Body of pancreas (tissue), 4 donors: ENCODE results near the gene CPT2. TPM values are rescaled to one million over a fixed set of nuclear protein-coding genes. Genes with fewer than 3 reads are reported as not detected.

Experiments used
- ATAC-seq: fragments of 150-250 bp; one replicate; pipeline ENCODE4 v1.9.1; 2016
- DNase-seq, 4 donors: peaks; one replicate each; pipeline ENCODE4 v3.0.0-alpha.2; 2019
- H3K27ac ChIP-seq, 4 donors: fragments of 200-600 bp; sonication (generic); 1 replicate in 3 of 4; 2 replicates in 1 of 4; pipeline versions ENCODE4 v1.5.1 to v1.6.1; 2016 to 2019; ENCODE audit warnings: mild to moderate bottlenecking in 1 of 4, mixed read lengths in 1 of 4, moderate library complexity in 1 of 4
- H3K27me3 ChIP-seq, 2 donors: fragments of 200-600 bp; sonication (generic); one replicate each; pipeline ENCODE4 v1.6.0; 2016; ENCODE audit warnings: mild to moderate bottlenecking in 1 of 2
- H3K36me3 ChIP-seq, 2 donors: fragments of 200-600 bp; sonication (generic); replicated peaks in 1 of 2; 2 replicates each; pipeline ENCODE4 v1.5.1; 2016; ENCODE audit warnings: low read depth in 2 of 2; ENCODE audit not compliant: insufficient read depth in 1 of 2
- H3K4me1 ChIP-seq: fragments of 200-600 bp; sonication (generic); one replicate; pipeline ENCODE4 v1.6.0; 2016
- H3K4me3 ChIP-seq, 2 donors: fragments of 200-600 bp; sonication (generic); 1 replicate in 1 of 2; 2 replicates in 1 of 2; pipeline ENCODE4 v1.5.1; 2016 to 2019
- H3K9me3 ChIP-seq, 3 donors: fragments of 200-600 bp; sonication (generic); 1 replicate in 2 of 3; 2 replicates in 1 of 3; pipeline ENCODE4 v1.5.1; 2016
- POLR2A ChIP-seq, 3 donors: fragments of 450-650 bp; IDR thresholded peaks; one replicate each; pipeline ENCODE4 v1.6.1; 2016; ENCODE audit warnings: antibody characterized with exemption in 3 of 3, mild to moderate bottlenecking in 2 of 3
- WGBS, 2 donors: methylation state at CpG; one replicate each; pipeline ENCODE4 v1.1.5; 2017; 5-methylcytosine and 5-hydroxymethylcytosine counted together
- intact Hi-C: fragments of 100-400 bp; cut with DNase I; formaldehyde crosslinking; loops from one replicate; pipeline ENCODE4 v1.15.1; 2023
- total RNA-seq, 2 donors: library from RNA; depleted of rRNA; stranded (reverse); fragments of >200 nt; gene quantifications; one replicate each; pipeline ENCODE4 v1.1.0, GENCODE V29; 2016
- TF ChIP-seq, protein P1 (sequence below), 7 experiments: fragments of 450-650 bp in 4 of 7; fragments of 200-600 bp in 3 of 7; sonication (generic) in 3 of 7; IDR thresholded peaks; one replicate each; pipeline ENCODE4 v1.5.1; 2016 to 2019; ENCODE audit warnings: antibody characterized with exemption in 7 of 7

Gene CPT2
- total RNA-seq, 2 donors from 2014 or later = 14.5 to 15.6 TPM

GRCh38 chr1:53218201-53218600 is 21.6 kb downstream of the CPT2 start:
- peaks cover 20% of the 10 kb centered on the region for H3K4me1 ChIP-seq
- ATAC-seq = no peak
- H3K27ac ChIP-seq = no peak overlapping the region
- WGBS, 2 donors = 49 to 60% methylated on average over 7 of the region's 7 CpGs
- intact Hi-C loops = no loop called here
- TF ChIP-seq, protein P1, sequence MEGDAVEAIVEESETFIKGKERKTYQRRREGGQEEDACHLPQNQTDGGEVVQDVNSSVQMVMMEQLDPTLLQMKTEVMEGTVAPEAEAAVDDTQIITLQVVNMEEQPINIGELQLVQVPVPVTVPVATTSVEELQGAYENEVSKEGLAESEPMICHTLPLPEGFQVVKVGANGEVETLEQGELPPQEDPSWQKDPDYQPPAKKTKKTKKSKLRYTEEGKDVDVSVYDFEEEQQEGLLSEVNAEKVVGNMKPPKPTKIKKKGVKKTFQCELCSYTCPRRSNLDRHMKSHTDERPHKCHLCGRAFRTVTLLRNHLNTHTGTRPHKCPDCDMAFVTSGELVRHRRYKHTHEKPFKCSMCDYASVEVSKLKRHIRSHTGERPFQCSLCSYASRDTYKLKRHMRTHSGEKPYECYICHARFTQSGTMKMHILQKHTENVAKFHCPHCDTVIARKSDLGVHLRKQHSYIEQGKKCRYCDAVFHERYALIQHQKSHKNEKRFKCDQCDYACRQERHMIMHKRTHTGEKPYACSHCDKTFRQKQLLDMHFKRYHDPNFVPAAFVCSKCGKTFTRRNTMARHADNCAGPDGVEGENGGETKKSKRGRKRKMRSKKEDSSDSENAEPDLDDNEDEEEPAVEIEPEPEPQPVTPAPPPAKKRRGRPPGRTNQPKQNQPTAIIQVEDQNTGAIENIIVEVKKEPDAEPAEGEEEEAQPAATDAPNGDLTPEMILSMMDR (IDR thresholded peaks at IDR 0.05) = no peak
- no peak for TF ChIP-seq POLR2A (IDR thresholded peaks at IDR 0.05)
- no peaks in the 10 kb centered on the region for H3K27me3 ChIP-seq
- peaks cover 0 to 11% of the 10 kb centered on the region in 2 donors for H3K36me3 ChIP-seq
- peak in 1 of 4 donors; percentile 31 for DNase-seq
- H3K4me3 ChIP-seq = no peak overlapping the region
- no peaks in the 10 kb centered on the region for H3K9me3 ChIP-seq

GRCh38 chr1:53219711-53220110 is 23.1 kb downstream of the CPT2 start:
- Histone ChIP-seq H3K4me3 (peak overlapping the region; percentile 35 to 69), H3K27me3 (no peaks in the 10 kb centered on the region), H3K36me3 (no peaks in the 10 kb centered on the region), H3K9me3 (no peaks in the 10 kb centered on the region), H3K4me1 (peaks cover 20% of the 10 kb centered on the region), H3K27ac (peak overlapping the region; percentile 87 to 97 (median 95))
- ATAC-seq (no peak), DNase-seq (no peak)
- TF ChIP-seq POLR2A (IDR thresholded peaks at IDR 0.05) = no peak
- TF ChIP-seq, protein P1 (IDR thresholded peaks at IDR 0.05) = no peak
- intact Hi-C loops = no loop called here
- 16 to 18% methylated on average over 8 of the region's 8 CpGs for WGBS, 2 donors

GRCh38 chr1:53220171-53220961 is 23.7 kb downstream of the CPT2 start, which contains the start of gene CZIB:
CZIB (minus strand) TSS chr1:53220634; CDS start chr1:53220575, 59 bp downstream.
- Histone ChIP-seq H3K4me3 (peak within 1 kb of the TSS; percentile 35 to 69), H3K4me1 (peaks cover 20% of the 10 kb centered on the region), H3K27ac (peak within 1 kb of the TSS; percentile 87 to 97 (median 95)), H3K36me3 (no peaks in the 10 kb centered on the region), H3K27me3 (no peaks in the 10 kb centered on the region), H3K9me3 (no peaks in the 10 kb centered on the region)
- TF ChIP-seq, protein P1 (IDR thresholded peaks at IDR 0.05) = no peak
- TF ChIP-seq POLR2A (IDR thresholded peaks at IDR 0.05) = peak; percentile 90 to 97 (median 95)
- DNase-seq (peak; percentile 94 to 95 (median 95)), ATAC-seq (peak; percentile 97)
- intact Hi-C loops = no loop called here
- 0% methylated on average over 15 to 59 of the region's 61 CpGs for WGBS, 2 donors

GRCh38 chr1:53220962-53221286 is 24.3 kb downstream of the CPT2 start:
- Histone ChIP-seq H3K9me3 (no peaks in the 10 kb centered on the region), H3K4me3 (peak overlapping the region in 1 of 2 donors; percentile 35), H3K4me1 (peaks cover 20% of the 10 kb centered on the region), H3K27me3 (no peaks in the 10 kb centered on the region), H3K27ac (peak overlapping the region; percentile 87 to 97 (median 95)), H3K36me3 (no peaks in the 10 kb centered on the region)
- WGBS, 2 donors = 16 to 26% methylated on average over 3 of the region's 3 CpGs
- ATAC-seq (no peak), DNase-seq (no peak)
- intact Hi-C loops = no loop called here
- TF ChIP-seq, protein P1 (IDR thresholded peaks at IDR 0.05) = no peak
- TF ChIP-seq POLR2A (IDR thresholded peaks at IDR 0.05) = no peak
